IMR-90 (cell line): ENCODE data around the gene NDUFA3.

Experiments
- CEBPB ChIP-seq: IDR thresholded peaks from 2 replicates; pipeline ENCODE4 v1.6.1; 2012; ENCODE audit warnings: low read depth, low read length, improper control_type of control experiment
- MAZ ChIP-seq: IDR thresholded peaks from 2 replicates; pipeline ENCODE4 v1.6.1; 2012; ENCODE audit warnings: low read depth, mild to moderate bottlenecking, low read length, improper control_type of control experiment, moderate library complexity, borderline replicate concordance
- MXI1 ChIP-seq: IDR thresholded peaks from 2 replicates; pipeline ENCODE4 v1.6.1; 2012; ENCODE audit warnings: low read depth, mild to moderate bottlenecking, low read length, moderate library complexity, borderline replicate concordance
- NFE2L2 ChIP-seq: fragments of 150-350 bp; IDR thresholded peaks from 2 replicates; pipeline ENCODE4 v1.6.1; 2016; ENCODE audit warnings: low read depth, mild to moderate bottlenecking, low read length
- POLR2A ChIP-seq: IDR thresholded peaks from 2 replicates; pipeline ENCODE4 v1.6.1; 2012; ENCODE audit warnings: mild to moderate bottlenecking, low read depth, low read length
- RAD21 ChIP-seq: IDR thresholded peaks from 2 replicates; pipeline ENCODE4 v1.6.1; 2012; ENCODE audit warnings: low read length, improper control_type of control experiment
- RFX5 ChIP-seq: IDR thresholded peaks from 2 replicates; pipeline ENCODE4 v1.8.0; 2012; ENCODE audit warnings: low read depth, mild to moderate bottlenecking, low read length, moderate library complexity
- SMC3 ChIP-seq: fragments of 150-350 bp; IDR thresholded peaks from 2 replicates; pipeline ENCODE4 v1.6.1; 2016; ENCODE audit warnings: low read depth, mild to moderate bottlenecking, antibody characterized with exemption, low read length, moderate library complexity
- TF ChIP-seq, protein P1 (sequence below): conservative IDR thresholded peaks from 2 replicates; pipeline ENCODE4 v1.5.1; 2012; ENCODE audit warnings: mild to moderate bottlenecking, low read depth, low read length, improper control_type of control experiment

- TF ChIP-seq, protein P1, sequence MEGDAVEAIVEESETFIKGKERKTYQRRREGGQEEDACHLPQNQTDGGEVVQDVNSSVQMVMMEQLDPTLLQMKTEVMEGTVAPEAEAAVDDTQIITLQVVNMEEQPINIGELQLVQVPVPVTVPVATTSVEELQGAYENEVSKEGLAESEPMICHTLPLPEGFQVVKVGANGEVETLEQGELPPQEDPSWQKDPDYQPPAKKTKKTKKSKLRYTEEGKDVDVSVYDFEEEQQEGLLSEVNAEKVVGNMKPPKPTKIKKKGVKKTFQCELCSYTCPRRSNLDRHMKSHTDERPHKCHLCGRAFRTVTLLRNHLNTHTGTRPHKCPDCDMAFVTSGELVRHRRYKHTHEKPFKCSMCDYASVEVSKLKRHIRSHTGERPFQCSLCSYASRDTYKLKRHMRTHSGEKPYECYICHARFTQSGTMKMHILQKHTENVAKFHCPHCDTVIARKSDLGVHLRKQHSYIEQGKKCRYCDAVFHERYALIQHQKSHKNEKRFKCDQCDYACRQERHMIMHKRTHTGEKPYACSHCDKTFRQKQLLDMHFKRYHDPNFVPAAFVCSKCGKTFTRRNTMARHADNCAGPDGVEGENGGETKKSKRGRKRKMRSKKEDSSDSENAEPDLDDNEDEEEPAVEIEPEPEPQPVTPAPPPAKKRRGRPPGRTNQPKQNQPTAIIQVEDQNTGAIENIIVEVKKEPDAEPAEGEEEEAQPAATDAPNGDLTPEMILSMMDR, result no peak
- TF ChIP-seq RAD21, result no peak
- TF ChIP-seq POLR2A, result no peak
- no peak for TF ChIP-seq CEBPB
- no peak for TF ChIP-seq MXI1
- no peak for TF ChIP-seq SMC3
- no peak for TF ChIP-seq RFX5
- no peak for TF ChIP-seq MAZ
- no peak for TF ChIP-seq NFE2L2
Observed at GRCh38 chr19:54151362-54152035, 48.8 kb downstream of the NDUFA3 start.
